Progenitor cell of endocrine pancreas (in vitro differentiated cells): Measurements from ENCODE around the gene TMEM209. TPM values are rescaled to one million over a fixed set of nuclear protein-coding genes. Genes with fewer than 3 reads are reported as not detected.
"Not testable (repeated sequence)": the region's sequence is repeated elsewhere in the genome, so short reads cannot be mapped to it uniquely, and the experiment has no call there.

Experiments used
- DNase-seq: peaks from one replicate; pipeline ENCODE4 v3.0.0; 2021; ENCODE audit warnings: low spot score; ENCODE audit not compliant: unreplicated experiment
- H3K27ac Mint-ChIP-seq: 2 replicates; pipeline ENCODE4 v1.8.0; 2021; ENCODE audit warnings: mild to moderate bottlenecking, moderate library complexity, mixed read lengths
- H3K27me3 Mint-ChIP-seq: 2 replicates; pipeline ENCODE4 v1.8.0; 2021; ENCODE audit warnings: mixed read lengths
- H3K36me3 Mint-ChIP-seq: 2 replicates; pipeline ENCODE4 v1.8.0; 2022; ENCODE audit warnings: mixed read lengths; ENCODE audit not compliant: insufficient read depth
- H3K4me1 Mint-ChIP-seq: 2 replicates; pipeline ENCODE4 v1.8.0; 2021; ENCODE audit warnings: low read depth, mixed read lengths
- H3K4me3 Mint-ChIP-seq: 2 replicates; pipeline ENCODE4 v1.8.0; 2021; ENCODE audit warnings: low read depth, mild to moderate bottlenecking, moderate library complexity, mixed read lengths
- H3K9me3 Mint-ChIP-seq: 2 replicates; pipeline ENCODE4 v1.8.0; 2021; ENCODE audit warnings: low read depth, mixed read lengths
- total RNA-seq: library from RNA; stranded (reverse); gene quantifications from 2 replicates; pipeline ENCODE4 v1.2.1, GENCODE V29; 2021
- TF ChIP-seq, protein P1 (sequence below): fragments of 200-600 bp; sonication (generic); IDR thresholded peaks from one replicate; pipeline ENCODE4 v1.5.0; 2021; ENCODE audit warnings: antibody characterized with exemption, mild to moderate bottlenecking; ENCODE audit not compliant: unreplicated experiment

TMEM209 gene
- total RNA-seq, 1 donor from 2014 or later, result 29.2 TPM

DNA sequence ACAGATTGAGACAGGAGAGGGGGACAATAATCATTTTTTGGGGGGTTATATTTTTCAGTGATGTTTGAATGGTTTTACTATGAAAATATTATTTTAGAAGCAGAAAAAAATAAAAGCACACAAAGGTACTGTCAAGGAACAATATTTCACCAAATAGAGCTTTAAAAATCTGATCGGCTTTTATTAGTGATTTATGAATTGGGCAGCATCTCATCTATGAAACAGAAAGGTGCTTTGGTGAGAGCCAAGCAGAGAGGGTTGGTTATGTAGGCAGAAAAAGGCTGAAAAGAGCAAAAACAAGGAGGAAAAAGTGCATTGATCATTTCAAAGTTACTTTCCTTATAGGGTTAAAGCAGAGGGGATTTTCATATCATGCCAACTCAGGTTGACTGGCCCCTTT is 35.0 kb upstream of the TMEM209 start:
- no peak overlapping the region for H3K4me3 Mint-ChIP-seq
- peaks cover 8% of the 10 kb centered on the region for H3K9me3 Mint-ChIP-seq
- peaks cover 6% of the 10 kb centered on the region for H3K4me1 Mint-ChIP-seq
- TF ChIP-seq, protein P1, sequence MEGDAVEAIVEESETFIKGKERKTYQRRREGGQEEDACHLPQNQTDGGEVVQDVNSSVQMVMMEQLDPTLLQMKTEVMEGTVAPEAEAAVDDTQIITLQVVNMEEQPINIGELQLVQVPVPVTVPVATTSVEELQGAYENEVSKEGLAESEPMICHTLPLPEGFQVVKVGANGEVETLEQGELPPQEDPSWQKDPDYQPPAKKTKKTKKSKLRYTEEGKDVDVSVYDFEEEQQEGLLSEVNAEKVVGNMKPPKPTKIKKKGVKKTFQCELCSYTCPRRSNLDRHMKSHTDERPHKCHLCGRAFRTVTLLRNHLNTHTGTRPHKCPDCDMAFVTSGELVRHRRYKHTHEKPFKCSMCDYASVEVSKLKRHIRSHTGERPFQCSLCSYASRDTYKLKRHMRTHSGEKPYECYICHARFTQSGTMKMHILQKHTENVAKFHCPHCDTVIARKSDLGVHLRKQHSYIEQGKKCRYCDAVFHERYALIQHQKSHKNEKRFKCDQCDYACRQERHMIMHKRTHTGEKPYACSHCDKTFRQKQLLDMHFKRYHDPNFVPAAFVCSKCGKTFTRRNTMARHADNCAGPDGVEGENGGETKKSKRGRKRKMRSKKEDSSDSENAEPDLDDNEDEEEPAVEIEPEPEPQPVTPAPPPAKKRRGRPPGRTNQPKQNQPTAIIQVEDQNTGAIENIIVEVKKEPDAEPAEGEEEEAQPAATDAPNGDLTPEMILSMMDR, result no peak
- H3K36me3 Mint-ChIP-seq, result peaks cover 2% of the 10 kb centered on the region
- no peaks in the 10 kb centered on the region for H3K27me3 Mint-ChIP-seq
- no peak overlapping the region for H3K27ac Mint-ChIP-seq
- no peak for DNase-seq

DNA sequence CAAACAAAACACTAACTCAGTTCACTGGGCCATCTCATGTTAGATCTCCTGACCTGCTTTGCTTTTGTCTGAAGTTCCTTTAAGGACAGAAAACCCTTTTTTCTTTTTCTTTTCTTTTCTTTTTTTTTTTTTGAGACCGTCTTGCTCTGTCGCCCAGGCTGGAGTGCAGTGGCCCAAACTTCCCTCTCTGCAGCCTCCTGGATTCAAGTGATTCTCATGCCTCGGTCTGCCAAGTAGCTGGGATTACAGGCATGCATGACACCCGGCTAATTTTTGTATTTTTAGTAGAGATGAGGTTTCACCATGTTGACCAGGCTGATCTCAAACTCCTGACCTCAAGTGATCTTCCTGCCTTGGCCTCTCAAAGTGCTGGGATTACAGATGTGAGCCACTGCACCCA is 31.2 kb upstream of the TMEM209 start:
- H3K4me3 Mint-ChIP-seq, DNase-seq, H3K36me3 Mint-ChIP-seq, H3K9me3 Mint-ChIP-seq, H3K27me3 Mint-ChIP-seq, H3K27ac Mint-ChIP-seq: not testable (repeated sequence)
- peaks cover 26% of the 10 kb centered on the region for H3K4me1 Mint-ChIP-seq

DNA sequence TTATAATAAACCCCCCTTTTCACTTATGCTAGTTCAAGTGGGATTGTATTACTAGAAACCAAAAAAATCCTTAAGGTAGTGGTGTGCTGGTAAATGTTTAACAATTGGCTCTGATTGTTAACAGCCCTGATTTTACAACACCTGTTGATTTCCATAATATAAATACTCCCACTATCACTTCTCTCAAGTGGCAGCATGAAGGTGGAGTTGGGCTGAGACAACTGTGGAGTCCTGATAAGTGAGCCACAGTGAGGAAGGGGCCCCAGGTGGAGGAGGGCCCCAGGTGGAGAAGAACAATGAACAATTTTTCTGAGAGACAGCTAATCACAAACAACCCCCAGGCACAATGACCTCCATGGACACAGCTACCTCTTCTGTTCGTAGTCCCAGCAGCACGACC is 28.9 kb upstream of the TMEM209 start:
- peak overlapping the region; percentile 0 for H3K4me3 Mint-ChIP-seq
- no peaks in the 10 kb centered on the region for H3K27me3 Mint-ChIP-seq
- peaks cover 29% of the 10 kb centered on the region for H3K4me1 Mint-ChIP-seq
- peaks cover 2% of the 10 kb centered on the region for H3K36me3 Mint-ChIP-seq
- no peak for DNase-seq
- TF ChIP-seq, protein P1, result no peak
- peak overlapping the region; percentile 39 for H3K27ac Mint-ChIP-seq
- peaks cover 10% of the 10 kb centered on the region for H3K9me3 Mint-ChIP-seq

DNA sequence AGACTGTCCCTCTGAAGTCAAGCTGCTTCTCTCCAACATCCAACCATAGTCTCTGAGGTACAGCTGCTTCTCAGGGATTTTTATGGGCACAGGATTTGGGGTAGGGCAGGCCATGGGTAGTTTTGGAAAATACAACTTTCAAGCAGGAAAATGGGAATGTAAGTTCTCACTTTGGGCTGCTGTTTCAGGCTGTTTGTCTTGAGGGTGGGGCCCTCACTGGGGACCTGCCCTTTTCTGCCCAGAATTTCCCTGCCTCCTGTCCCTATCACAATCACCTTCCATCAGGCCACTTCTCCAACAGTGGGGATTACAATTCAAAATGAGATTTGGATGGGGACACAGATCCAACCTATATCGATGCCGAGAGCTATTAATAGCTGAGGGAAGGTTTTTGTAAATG is 27.0 kb upstream of the TMEM209 start:
- Mint-ChIP-seq H3K4me1 (peaks cover 39% of the 10 kb centered on the region), H3K27me3 (no peaks in the 10 kb centered on the region), H3K36me3 (peaks cover 2% of the 10 kb centered on the region), H3K9me3 (peaks cover 10% of the 10 kb centered on the region), H3K4me3 (no peak overlapping the region), H3K27ac (peak overlapping the region; percentile 30)
- TF ChIP-seq, protein P1, result no peak
- no peak for DNase-seq

DNA sequence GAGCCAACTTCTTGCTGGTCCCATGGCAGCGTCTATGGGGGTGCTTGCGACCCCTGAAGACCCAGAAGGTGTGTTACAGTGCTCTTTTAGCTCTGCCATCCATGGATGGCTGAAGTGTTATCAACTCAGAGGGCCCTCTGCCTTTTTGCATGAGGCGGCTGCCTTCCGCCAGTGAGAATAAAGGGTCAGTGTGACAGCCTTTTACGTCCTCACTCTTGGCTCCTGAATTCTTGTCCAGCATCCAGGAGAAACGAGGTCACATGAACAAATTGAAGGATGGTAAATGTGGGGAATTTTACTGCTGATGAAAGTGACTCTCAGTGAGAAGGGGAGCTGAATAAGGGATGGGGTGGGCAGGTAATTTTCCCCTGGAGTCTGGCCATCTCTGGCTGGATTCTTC is 26.6 kb upstream of the TMEM209 start:
- Mint-ChIP-seq H3K9me3 (peaks cover 10% of the 10 kb centered on the region), H3K27me3 (no peaks in the 10 kb centered on the region), H3K4me1 (peaks cover 39% of the 10 kb centered on the region), H3K36me3 (peaks cover 2% of the 10 kb centered on the region), H3K4me3 (no peak overlapping the region), H3K27ac (no peak overlapping the region)
- no peak for DNase-seq
- TF ChIP-seq, protein P1, result no peak

DNA sequence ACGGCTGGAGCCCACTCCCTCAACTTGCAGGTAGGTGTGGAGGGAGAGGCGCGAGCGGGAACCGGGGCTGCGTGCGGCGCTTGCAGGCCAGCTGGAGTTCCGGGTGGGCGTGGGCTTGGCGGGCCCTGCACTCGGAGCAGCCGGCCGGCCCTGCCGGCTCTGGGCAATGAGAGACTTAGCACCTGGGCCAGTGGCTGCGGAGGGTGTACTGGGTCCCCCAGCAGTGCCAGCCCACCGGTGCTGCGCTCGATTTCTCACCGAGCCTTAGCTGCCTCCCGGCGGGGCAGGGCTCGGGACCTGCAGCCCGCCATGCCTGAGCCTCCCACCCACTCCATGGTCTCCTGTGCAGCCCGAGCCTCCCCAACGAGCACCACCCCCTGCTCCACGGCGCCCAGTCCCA is 24.8 kb upstream of the TMEM209 start:
- not testable (repeated sequence) for DNase-seq, H3K36me3 Mint-ChIP-seq, H3K9me3 Mint-ChIP-seq, H3K27me3 Mint-ChIP-seq, H3K27ac Mint-ChIP-seq, H3K4me3 Mint-ChIP-seq
- H3K4me1 Mint-ChIP-seq, result peaks cover 34% of the 10 kb centered on the region
